OCI-LY1 (cell line): Measurements from ENCODE around the gene TMCC2.

Source experiments
- CTCF ChIP-seq: fragments of 200-600 bp; sonication (generic), shearing (Covaris generic); IDR thresholded peaks from 2 replicates; pipeline ENCODE4 v1.5.1; 2017; ENCODE audit warnings: mild to moderate bottlenecking, antibody characterized with exemption, low read length, moderate library complexity, mixed read lengths
- EZH2 ChIP-seq: fragments of 200-600 bp; sonication (generic), shearing (Covaris generic); IDR thresholded peaks from 2 replicates; pipeline ENCODE4 v1.8.0; 2017; ENCODE audit warnings: borderline replicate concordance, mixed run types, mild to moderate bottlenecking, antibody characterized with exemption, low read length, moderate library complexity, mixed read lengths

DNA sequence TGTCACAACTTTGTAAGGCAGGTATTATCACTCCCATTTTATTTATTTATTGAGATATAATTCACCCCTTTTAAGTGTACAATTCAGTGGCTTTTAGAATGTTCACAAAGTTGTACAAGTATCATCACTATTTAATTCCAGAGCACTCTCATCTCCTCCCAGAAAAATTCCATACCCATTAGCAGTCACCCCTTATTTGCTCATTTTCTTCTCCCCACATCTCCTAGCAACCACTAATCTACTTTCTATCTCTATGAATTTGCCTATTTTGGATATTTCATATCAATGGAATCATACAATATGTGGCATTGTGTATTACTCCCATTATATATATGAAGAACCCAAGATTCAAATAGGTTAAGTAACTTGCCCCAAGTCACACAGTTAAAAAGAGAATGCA lies 23.2 kb upstream of the TMCC2 start:
- no peak for TF ChIP-seq CTCF
- no peak for TF ChIP-seq EZH2
